Tibial nerve (tissue), 4 donors: ENCODE data around the gene SEPTIN8. TPM values are rescaled to one million over a fixed set of nuclear protein-coding genes. Genes with fewer than 3 reads are reported as not detected.

Experiments used
- DNase-seq, 2 donors: peaks; one replicate each; pipeline ENCODE4 v3.0.0-alpha.2; 2019; ENCODE audit warnings: low spot score in 2 of 2
- H3K27ac ChIP-seq, 4 donors: fragments of 200-600 bp; sonication (generic) in 3 of 4; one replicate each; pipeline ENCODE4 v1.5.1; 2017 to 2019; ENCODE audit warnings: mild to moderate bottlenecking in 1 of 4
- H3K27me3 ChIP-seq, 2 donors: fragments of 200-600 bp; sonication (generic) in 1 of 2; one replicate each; pipeline versions ENCODE4 v1.5.1 to v1.6.0; 2017 to 2019
- H3K36me3 ChIP-seq, 3 donors: fragments of 200-600 bp; sonication (generic); one replicate each; pipeline ENCODE4 v1.5.1; 2018 to 2019
- H3K4me1 ChIP-seq, 4 donors: fragments of 200-600 bp; sonication (generic) in 3 of 4; one replicate each; pipeline ENCODE4 v1.5.1; 2017 to 2019
- H3K4me3 ChIP-seq, 4 donors: fragments of 200-600 bp; sonication (generic) in 3 of 4; one replicate each; pipeline ENCODE4 v1.5.1; 2017 to 2019; ENCODE audit warnings: mild to moderate bottlenecking in 1 of 4, moderate library complexity in 1 of 4
- H3K9me3 ChIP-seq, 4 donors: fragments of 200-600 bp; sonication (generic) in 3 of 4; one replicate each; pipeline ENCODE4 v1.5.1; 2017 to 2019
- EP300 ChIP-seq, 2 donors: sonication (generic); formaldehyde crosslinking; IDR thresholded peaks; one replicate each; pipeline ENCODE4 v1.6.1; 2017; ENCODE audit warnings: antibody characterized with exemption in 2 of 2, mild to moderate bottlenecking in 1 of 2
- POLR2A ChIP-seq, 2 donors: fragments of 450-650 bp; IDR thresholded peaks; one replicate each; pipeline ENCODE4 v1.6.1; 2017; ENCODE audit warnings: antibody characterized with exemption in 2 of 2, mild to moderate bottlenecking in 2 of 2, moderate library complexity in 2 of 2
- WGBS, 2 donors: methylation state at CpG; one replicate each; pipeline ENCODE4 v1.1.5; 2018; 5-methylcytosine and 5-hydroxymethylcytosine counted together
- total RNA-seq, 4 donors: library from RNA; depleted of rRNA; stranded (reverse); fragments of >200 nt; gene quantifications; one replicate each; pipeline ENCODE4 v1.1.0, GENCODE V29; 2016
- TF ChIP-seq, protein P1 (sequence below), 5 experiments: fragments of 200-600 bp in 3 of 5; fragments of 450-650 bp in 2 of 5; sonication (generic) in 3 of 5; IDR thresholded peaks; one replicate each; pipeline ENCODE4 v1.5.1; 2016 to 2019; ENCODE audit warnings: antibody characterized with exemption in 5 of 5, mild to moderate bottlenecking in 3 of 5, moderate library complexity in 2 of 5

The SEPTIN8 gene
- total RNA-seq, 4 donors from 2014 or later: 38.5 to 48.3 (median 44.2) TPM

- peak; percentile 54 to 83 for DNase-seq
- Histone ChIP-seq H3K27me3 (peaks cover 0 to 17% of the 10 kb centered on the region in 2 donors), H3K36me3 (no peaks in the 10 kb centered on the region), H3K27ac (peak overlapping the region in 1 of 4 donors; percentile 40), H3K4me3 (no peak overlapping the region), H3K4me1 (peaks cover 0 to 32% (median 5%) of the 10 kb centered on the region in 4 donors), H3K9me3 (no peaks in the 10 kb centered on the region)
- 62 to 75% methylated on average over 7 of the region's 7 CpGs for WGBS, 2 donors
- TF ChIP-seq, protein P1, sequence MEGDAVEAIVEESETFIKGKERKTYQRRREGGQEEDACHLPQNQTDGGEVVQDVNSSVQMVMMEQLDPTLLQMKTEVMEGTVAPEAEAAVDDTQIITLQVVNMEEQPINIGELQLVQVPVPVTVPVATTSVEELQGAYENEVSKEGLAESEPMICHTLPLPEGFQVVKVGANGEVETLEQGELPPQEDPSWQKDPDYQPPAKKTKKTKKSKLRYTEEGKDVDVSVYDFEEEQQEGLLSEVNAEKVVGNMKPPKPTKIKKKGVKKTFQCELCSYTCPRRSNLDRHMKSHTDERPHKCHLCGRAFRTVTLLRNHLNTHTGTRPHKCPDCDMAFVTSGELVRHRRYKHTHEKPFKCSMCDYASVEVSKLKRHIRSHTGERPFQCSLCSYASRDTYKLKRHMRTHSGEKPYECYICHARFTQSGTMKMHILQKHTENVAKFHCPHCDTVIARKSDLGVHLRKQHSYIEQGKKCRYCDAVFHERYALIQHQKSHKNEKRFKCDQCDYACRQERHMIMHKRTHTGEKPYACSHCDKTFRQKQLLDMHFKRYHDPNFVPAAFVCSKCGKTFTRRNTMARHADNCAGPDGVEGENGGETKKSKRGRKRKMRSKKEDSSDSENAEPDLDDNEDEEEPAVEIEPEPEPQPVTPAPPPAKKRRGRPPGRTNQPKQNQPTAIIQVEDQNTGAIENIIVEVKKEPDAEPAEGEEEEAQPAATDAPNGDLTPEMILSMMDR (IDR thresholded peaks at IDR 0.05): no peak
- TF ChIP-seq POLR2A (IDR thresholded peaks at IDR 0.05) (no peak), EP300 (IDR thresholded peaks at IDR 0.05) (peak in 1 of 2 donors; percentile 60)
Measured at GRCh38 chr5:132751444-132751843, 25.6 kb downstream of the SEPTIN8 start.

- H3K27me3 ChIP-seq: peaks cover 0 to 25% of the 10 kb centered on the region in 2 donors
- H3K4me3 ChIP-seq: no peak overlapping the region
- TF ChIP-seq EP300 (IDR thresholded peaks at IDR 0.05): no peak
- TF ChIP-seq, protein P1 (IDR thresholded peaks at IDR 0.05): no peak
- no peak for TF ChIP-seq POLR2A (IDR thresholded peaks at IDR 0.05)
- 82 to 85% methylated on average over 10 of the region's 10 CpGs for WGBS, 2 donors
- no peaks in the 10 kb centered on the region for H3K9me3 ChIP-seq
- no peaks in the 10 kb centered on the region for H3K36me3 ChIP-seq
- DNase-seq: no peak
- H3K4me1 ChIP-seq: peaks cover 0 to 32% (median 5%) of the 10 kb centered on the region in 4 donors
- no peak overlapping the region for H3K27ac ChIP-seq
Measured at GRCh38 chr5:132750471-132751230, 26.4 kb downstream of the SEPTIN8 start.

DNA sequence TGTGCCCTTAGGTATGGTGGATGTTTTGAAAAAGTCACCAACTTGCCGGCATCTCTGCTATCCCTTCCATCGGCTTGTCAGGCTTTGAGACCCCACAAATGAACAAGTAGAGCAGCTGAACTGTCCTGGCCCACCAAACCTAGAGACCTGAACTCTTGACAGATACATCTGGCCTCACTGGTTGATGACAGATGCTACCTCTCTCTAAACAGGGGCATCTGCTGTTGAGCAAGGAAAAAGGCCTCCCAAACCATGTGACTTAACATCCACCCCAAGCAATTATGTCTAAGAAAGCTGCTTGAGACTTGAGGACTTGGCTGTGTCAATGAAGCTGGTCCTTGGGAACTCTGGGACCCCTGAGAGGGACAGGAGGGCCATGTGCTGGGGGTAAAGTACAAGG is 27.5 kb downstream of the SEPTIN8 start:
- TF ChIP-seq, protein P1 (IDR thresholded peaks at IDR 0.05): no peak
- no peak for TF ChIP-seq POLR2A (IDR thresholded peaks at IDR 0.05)
- TF ChIP-seq EP300 (IDR thresholded peaks at IDR 0.05): no peak
- Histone ChIP-seq H3K4me3 (no peak overlapping the region), H3K36me3 (no peaks in the 10 kb centered on the region), H3K9me3 (no peaks in the 10 kb centered on the region), H3K27me3 (peaks cover 0 to 37% of the 10 kb centered on the region in 2 donors), H3K4me1 (peaks cover 0 to 32% (median 5%) of the 10 kb centered on the region in 4 donors), H3K27ac (no peak overlapping the region)
- no peak for DNase-seq
- WGBS, 2 donors: 93 to 97% methylated on average over 2 of the region's 2 CpGs

DNA sequence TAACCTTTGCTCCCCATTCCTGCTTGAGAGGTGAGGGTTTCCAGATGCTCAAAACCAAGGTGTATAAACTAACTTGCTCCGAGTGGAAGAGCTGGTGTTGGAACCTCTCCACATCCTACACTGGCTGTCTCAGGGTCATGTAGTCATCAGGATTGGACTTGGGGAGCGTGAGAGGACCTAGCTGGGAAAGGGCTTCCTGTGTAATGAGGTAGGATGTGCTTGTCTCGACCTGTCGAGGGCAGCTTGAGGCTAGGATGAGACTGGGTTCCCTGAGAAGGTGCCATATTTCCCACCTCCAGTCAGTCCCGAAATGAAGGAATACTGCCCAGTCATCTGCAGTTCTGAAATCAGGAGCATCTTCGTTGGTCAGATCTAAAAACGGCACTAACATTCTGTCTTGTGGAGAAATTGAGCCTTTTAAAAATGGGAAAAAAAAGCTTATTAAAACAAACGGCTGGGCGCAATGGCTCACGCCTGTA is 28.5 kb downstream of the SEPTIN8 start:
- no peaks in the 10 kb centered on the region for H3K9me3 ChIP-seq
- H3K27ac ChIP-seq: no peak overlapping the region
- TF ChIP-seq, protein P1 (IDR thresholded peaks at IDR 0.05): no peak
- TF ChIP-seq POLR2A (IDR thresholded peaks at IDR 0.05) (no peak), EP300 (IDR thresholded peaks at IDR 0.05) (no peak)
- no peak overlapping the region for H3K4me3 ChIP-seq
- WGBS, 2 donors: 85 to 87% methylated on average over 10 of the region's 10 CpGs
- no peaks in the 10 kb centered on the region for H3K36me3 ChIP-seq
- no peak for DNase-seq
- H3K27me3 ChIP-seq: peaks cover 0 to 46% of the 10 kb centered on the region in 2 donors
- peaks cover 0 to 32% (median 5%) of the 10 kb centered on the region in 4 donors for H3K4me1 ChIP-seq
